Central memory CD8-positive, alpha-beta T cell (primary cell): ENCODE measurements around the gene SNX1.

Experiments
- ATAC-seq: fragments of 150-1000 bp; cut with Tn5 transposase; replicated peaks from 2 replicates; pipeline ENCODE4 v1.10.0; 2022; ENCODE audit warnings: mild to moderate bottlenecking, moderate FRiP score, moderate number of reproducible peaks; ENCODE audit not compliant: poor library complexity, severe bottlenecking; ENCODE audit errors: extremely low read depth
- DNase-seq, 2 donors: peaks; one replicate each; pipeline ENCODE4 v3.0.0; 2021; ENCODE audit warnings: low spot score in 2 of 2
- H3K27ac Mint-ChIP-seq: one replicate; pipeline ENCODE4 v1.8.0; 2022; ENCODE audit warnings: low read depth, mild to moderate bottlenecking, moderate library complexity, mixed read lengths
- H3K27me3 Mint-ChIP-seq: one replicate; pipeline ENCODE4 v1.8.0; 2022; ENCODE audit warnings: mixed read lengths
- H3K36me3 Mint-ChIP-seq: one replicate; pipeline ENCODE4 v1.8.0; 2022; ENCODE audit warnings: mild to moderate bottlenecking, moderate library complexity, mixed read lengths; ENCODE audit not compliant: insufficient read depth
- H3K4me1 Mint-ChIP-seq: one replicate; pipeline ENCODE4 v1.8.0; 2022; ENCODE audit warnings: mixed read lengths
- H3K4me3 Mint-ChIP-seq: one replicate; pipeline ENCODE4 v1.8.0; 2022; ENCODE audit warnings: mild to moderate bottlenecking, moderate library complexity, mixed read lengths
- H3K9me3 Mint-ChIP-seq: one replicate; pipeline ENCODE4 v1.8.0; 2022; ENCODE audit warnings: mixed read lengths

SNX1 gene

DNA sequence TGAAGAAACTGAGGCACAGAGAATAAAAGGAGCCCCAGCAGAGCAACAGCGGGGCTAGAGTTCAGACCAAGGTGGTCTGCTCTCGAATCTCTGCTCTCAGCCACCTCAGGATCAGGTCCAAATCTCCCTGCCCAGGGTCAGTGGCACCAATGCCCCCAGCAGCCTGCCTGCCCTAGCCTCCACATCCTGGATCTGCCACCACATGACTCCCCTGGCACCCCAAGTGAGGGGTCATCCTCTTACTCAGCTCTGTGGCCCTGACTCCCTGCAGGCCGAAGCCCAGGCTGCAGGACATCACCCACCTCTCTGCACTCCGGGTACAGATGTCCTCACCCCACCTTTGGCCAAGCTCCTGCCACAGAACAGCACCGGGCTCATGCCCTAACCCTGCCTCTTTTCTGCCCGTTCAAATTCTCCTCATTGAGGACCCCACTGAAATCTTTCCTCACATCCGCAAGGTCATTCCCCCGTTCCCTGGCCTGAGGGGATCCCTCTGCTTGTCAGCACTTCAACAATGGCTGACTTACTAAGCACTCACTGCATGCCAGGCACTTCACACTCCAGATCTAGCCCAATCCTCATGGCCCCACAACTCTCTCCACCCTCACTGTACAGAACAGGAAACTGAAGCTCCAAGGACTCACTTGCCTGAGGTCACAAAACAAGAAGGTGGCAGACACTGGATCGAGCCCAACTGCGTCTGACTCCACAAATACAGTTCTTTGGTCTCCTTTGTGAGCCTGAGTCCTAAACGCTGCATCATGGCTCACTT lies 62.8 kb downstream of the SNX1 start:
- ATAC-seq (no peak), DNase-seq (no peak)
- no peaks in the 10 kb centered on the region for H3K9me3 Mint-ChIP-seq
- peaks cover 42% of the 10 kb centered on the region for H3K4me1 Mint-ChIP-seq
- H3K27me3 Mint-ChIP-seq: peaks cover 4% of the 10 kb centered on the region
- H3K27ac Mint-ChIP-seq: peak overlapping the region; percentile 71
- peaks cover 67% of the 10 kb centered on the region for H3K36me3 Mint-ChIP-seq
- H3K4me3 Mint-ChIP-seq: no peak overlapping the region

DNA sequence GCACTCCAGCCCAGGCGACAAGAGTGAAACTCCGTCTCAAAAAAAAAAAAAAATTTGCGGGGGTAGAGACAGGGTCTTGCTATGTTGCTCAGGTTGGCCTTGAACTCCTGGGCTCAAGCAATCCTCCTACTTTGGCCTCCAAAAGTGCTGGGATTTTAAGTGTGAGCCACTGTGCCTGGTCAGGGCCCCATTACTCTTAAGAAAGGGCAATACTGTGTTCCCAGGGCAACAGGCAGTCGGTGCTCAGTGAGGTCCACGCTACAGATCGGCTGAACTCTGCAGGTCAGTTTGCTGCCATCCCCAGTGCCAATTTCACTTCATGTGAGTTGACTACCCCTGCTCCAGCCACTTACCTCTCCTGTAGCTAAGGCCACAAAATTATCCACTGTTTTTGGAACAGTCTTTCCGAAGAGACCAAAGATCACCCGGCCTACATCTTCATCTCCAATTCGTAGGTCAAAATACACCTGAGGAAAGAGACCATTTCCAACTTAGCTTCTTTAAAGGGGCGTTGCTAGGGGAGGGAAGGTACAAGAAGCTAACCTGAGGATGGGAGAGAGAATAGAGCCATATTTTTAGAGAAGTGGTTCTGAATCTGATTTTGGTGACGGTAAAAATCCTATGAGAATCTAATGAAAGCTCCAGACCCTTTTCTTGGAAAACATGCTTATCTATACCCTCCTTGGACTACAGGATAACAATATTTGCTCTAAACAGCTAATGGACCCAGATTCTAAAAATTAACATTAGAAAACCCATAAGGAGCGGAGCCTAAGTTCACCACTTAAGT lies 66.1 kb downstream of the SNX1 start:
- H3K9me3 Mint-ChIP-seq: no peaks in the 10 kb centered on the region
- DNase-seq (no peak), ATAC-seq (no peak)
- peaks cover 32% of the 10 kb centered on the region for H3K4me1 Mint-ChIP-seq
- H3K36me3 Mint-ChIP-seq: peaks cover 44% of the 10 kb centered on the region
- H3K27ac Mint-ChIP-seq: peak overlapping the region; percentile 87
- H3K27me3 Mint-ChIP-seq: no peaks in the 10 kb centered on the region
- H3K4me3 Mint-ChIP-seq: peak overlapping the region; percentile 78

- no peaks in the 10 kb centered on the region for H3K9me3 Mint-ChIP-seq
- DNase-seq (no peak), ATAC-seq (no peak)
- peak overlapping the region; percentile 87 for H3K27ac Mint-ChIP-seq
- H3K4me1 Mint-ChIP-seq: peaks cover 32% of the 10 kb centered on the region
- peaks cover 38% of the 10 kb centered on the region for H3K36me3 Mint-ChIP-seq
- H3K4me3 Mint-ChIP-seq: peak overlapping the region; percentile 78
- H3K27me3 Mint-ChIP-seq: no peaks in the 10 kb centered on the region
These were observed 66.7 kb downstream of the SNX1 start for GRCh38 chr15:64162478-64162868.

GRCh38 chr15:64162869-64163658 lies 67.3 kb downstream of the SNX1 start, which contains the start of gene PPIB:
Gene PPIB, minus strand, starts transcription at chr15:64163022. Its CDS starts 36 bp downstream, at chr15:64162986.
- Mint-ChIP-seq H3K9me3 (no peaks in the 10 kb centered on the region), H3K4me3 (peak within 1 kb of the TSS; percentile 78), H3K27me3 (no peaks in the 10 kb centered on the region), H3K27ac (peak within 1 kb of the TSS; percentile 87), H3K4me1 (peaks cover 28% of the 10 kb centered on the region), H3K36me3 (peaks cover 33% of the 10 kb centered on the region)
- ATAC-seq (peak; percentile 96), DNase-seq (peak; percentile 91 to 94)

DNA sequence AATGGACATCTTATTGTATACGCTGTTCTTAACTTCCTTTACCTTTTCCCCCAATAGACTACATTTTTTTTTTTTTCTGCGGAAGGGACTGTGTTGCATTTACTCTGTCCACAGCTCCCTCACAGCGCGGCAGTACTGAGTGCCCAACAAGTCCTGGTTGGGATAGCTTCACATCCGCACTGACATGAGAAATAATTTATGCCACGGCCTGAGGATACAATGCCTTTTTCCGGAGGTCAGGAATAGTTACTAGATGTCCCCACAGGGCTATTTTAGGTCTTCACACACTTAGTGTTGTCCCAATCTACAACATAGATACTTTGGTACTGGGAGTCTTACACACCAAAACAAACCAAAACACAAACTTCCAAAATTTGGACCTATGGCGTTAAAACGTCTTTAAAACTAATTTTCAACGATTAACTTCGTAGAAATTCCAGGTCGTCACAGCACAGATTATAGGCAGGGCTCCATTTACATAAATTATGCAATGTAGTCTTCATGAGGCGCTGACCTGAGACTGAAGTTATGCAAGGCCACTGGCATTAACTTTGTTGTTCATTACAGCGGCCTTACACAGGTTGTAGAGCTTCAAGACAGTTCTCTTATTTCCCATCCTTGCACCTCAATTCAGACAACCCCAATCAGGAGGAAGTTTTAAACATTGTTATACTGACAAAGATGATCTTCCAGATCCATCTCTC lies 68.0 kb downstream of the SNX1 start:
- Mint-ChIP-seq H3K4me3 (peak overlapping the region; percentile 78), H3K27me3 (no peaks in the 10 kb centered on the region), H3K4me1 (peaks cover 21% of the 10 kb centered on the region), H3K9me3 (no peaks in the 10 kb centered on the region), H3K36me3 (peaks cover 27% of the 10 kb centered on the region), H3K27ac (peak overlapping the region; percentile 87)
- DNase-seq (no peak), ATAC-seq (no peak)

- Mint-ChIP-seq H3K9me3 (no peaks in the 10 kb centered on the region), H3K36me3 (peaks cover 20% of the 10 kb centered on the region), H3K27ac (peak overlapping the region; percentile 74), H3K4me3 (peak overlapping the region; percentile 78), H3K4me1 (peaks cover 17% of the 10 kb centered on the region), H3K27me3 (no peaks in the 10 kb centered on the region)
- DNase-seq (no peak), ATAC-seq (no peak)
These were observed 68.7 kb downstream of the SNX1 start for GRCh38 chr15:64164436-64164835.

GRCh38 chr15:64166102-64166890 lies 70.5 kb downstream of the SNX1 start:
- peaks cover 19% of the 10 kb centered on the region for H3K36me3 Mint-ChIP-seq
- ATAC-seq (no peak), DNase-seq (no peak)
- no peak overlapping the region for H3K4me3 Mint-ChIP-seq
- H3K9me3 Mint-ChIP-seq: no peaks in the 10 kb centered on the region
- H3K4me1 Mint-ChIP-seq: peaks cover 9% of the 10 kb centered on the region
- H3K27me3 Mint-ChIP-seq: no peaks in the 10 kb centered on the region
- H3K27ac Mint-ChIP-seq: no peak overlapping the region

DNA sequence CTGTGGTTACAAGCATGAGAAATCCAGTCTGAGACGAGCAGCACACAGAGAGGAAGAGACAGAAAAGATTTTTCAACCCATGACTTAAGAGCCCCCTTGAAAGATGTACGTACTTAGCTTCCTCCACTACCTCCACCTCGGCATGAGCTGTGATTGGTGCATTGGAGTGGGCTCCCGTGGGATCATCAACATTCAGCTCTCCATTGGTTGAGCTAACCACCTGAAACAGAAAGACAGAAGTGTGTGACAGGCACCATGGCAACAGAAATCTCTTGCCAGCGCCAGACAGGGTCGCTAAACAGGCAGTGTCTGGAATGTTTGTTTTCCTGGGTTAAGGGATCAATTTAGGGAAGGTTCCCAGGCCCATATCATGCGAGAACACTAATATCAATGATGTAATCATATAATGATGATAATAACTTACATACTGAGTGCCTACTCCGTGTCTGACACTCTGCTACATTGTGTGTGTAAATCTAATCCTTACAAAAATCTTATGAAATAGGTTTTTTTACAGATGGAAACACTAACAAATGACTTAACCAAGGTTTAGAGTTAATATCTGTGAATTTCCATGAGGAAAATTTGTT lies 84.5 kb downstream of the SNX1 start:
- no peaks in the 10 kb centered on the region for H3K9me3 Mint-ChIP-seq
- no peaks in the 10 kb centered on the region for H3K4me1 Mint-ChIP-seq
- no peak overlapping the region for H3K4me3 Mint-ChIP-seq
- no peak overlapping the region for H3K27ac Mint-ChIP-seq
- H3K36me3 Mint-ChIP-seq: peaks cover 14% of the 10 kb centered on the region
- DNase-seq (no peak), ATAC-seq (no peak)
- H3K27me3 Mint-ChIP-seq: no peaks in the 10 kb centered on the region

DNA sequence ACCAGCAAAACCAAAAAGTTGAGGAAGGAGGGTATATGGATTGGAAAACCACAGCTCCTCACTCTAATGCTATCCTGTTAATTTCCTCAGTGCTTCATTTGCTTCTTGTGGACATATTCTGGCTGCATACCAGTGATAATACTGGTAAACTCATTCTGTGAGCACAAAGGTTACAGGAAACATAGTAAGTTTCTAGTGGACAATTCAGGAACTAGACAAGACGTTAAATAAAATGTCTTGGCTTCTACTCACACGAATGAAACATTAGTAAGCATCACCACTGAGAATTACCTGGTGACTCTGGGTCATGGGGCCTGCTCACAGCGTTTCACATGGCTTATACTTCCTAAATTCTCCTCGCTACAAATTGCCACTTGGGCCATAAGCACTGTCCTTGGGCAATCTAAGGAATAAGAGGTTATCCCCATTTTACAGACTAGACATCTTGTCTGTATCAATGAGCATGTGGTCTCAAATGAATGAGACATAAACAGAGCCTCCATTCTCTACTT lies 87.1 kb downstream of the SNX1 start:
- H3K9me3 Mint-ChIP-seq: no peaks in the 10 kb centered on the region
- H3K27me3 Mint-ChIP-seq: no peaks in the 10 kb centered on the region
- no peak overlapping the region for H3K27ac Mint-ChIP-seq
- H3K4me1 Mint-ChIP-seq: peaks cover 3% of the 10 kb centered on the region
- no peak overlapping the region for H3K4me3 Mint-ChIP-seq
- H3K36me3 Mint-ChIP-seq: peaks cover 17% of the 10 kb centered on the region
- ATAC-seq (no peak), DNase-seq (no peak)

- H3K4me1 Mint-ChIP-seq: peaks cover 12% of the 10 kb centered on the region
- no peaks in the 10 kb centered on the region for H3K9me3 Mint-ChIP-seq
- ATAC-seq (no peak), DNase-seq (no peak)
- peaks cover 15% of the 10 kb centered on the region for H3K36me3 Mint-ChIP-seq
- no peak overlapping the region for H3K27ac Mint-ChIP-seq
- H3K27me3 Mint-ChIP-seq: no peaks in the 10 kb centered on the region
- H3K4me3 Mint-ChIP-seq: no peak overlapping the region
These were observed 89.5 kb downstream of the SNX1 start for GRCh38 chr15:64185146-64185911.
